Endothelial cell of umbilical vein (primary cell): ENCODE data around the gene MMP8. TPM values are rescaled to one million over a fixed set of nuclear protein-coding genes. Genes with fewer than 3 reads are reported as not detected.

Experiments
- BruUV-seq: library from RNA; stranded (reverse); fragments of 400-500 nt; replicated peaks from 2 replicates; lab custom pipeline; 2021; lab: Mats Ljungman, UMichigan
- CTCF ChIA-PET: fragments of 300-600, 350-600 bp; sonication (Branson Sonifier 250); formaldehyde crosslinking; loops from one replicate; lab custom pipeline; 2021; ENCODE audit warnings: antibody characterized with exemption, inconsistent platforms; lab: Charles Lee
- POLR2A ChIA-PET: fragments of 300-600, 350-600 bp; sonication (Branson Sonifier 250); formaldehyde crosslinking; loops from one replicate; lab custom pipeline; 2021; ENCODE audit warnings: antibody characterized with exemption, inconsistent platforms; lab: Charles Lee
- DNase-seq: peaks from one replicate; pipeline ENCODE4 v3.0.0-alpha.2; 2011; ENCODE audit warnings: low read depth, low spot score
- FAIRE-seq: peaks from 2 replicates; lab custom pipeline; 2011; peaks lifted over from hg19 to GRCh38; lab: Jason Lieb, UNC
- H2AFZ ChIP-seq: 2 replicates; pipeline ENCODE4 v1.6.0; 2012; ENCODE audit warnings: low read depth, low read length, control low read depth, inconsistent platforms
- H3K27ac ChIP-seq: 2 replicates; pipeline ENCODE4 v1.5.1; 2011; ENCODE audit warnings: low read depth, mild to moderate bottlenecking, control low read depth, low read length, moderate library complexity; ENCODE audit not compliant: insufficient read depth
- H3K27me3 ChIP-seq, 2 experiments: 2 replicates each; pipeline versions ENCODE4 v1.6.0 to v1.6.1; 2011; ENCODE audit warnings: low read length in 2 of 2, mixed read lengths in 1 of 2; ENCODE audit not compliant: control insufficient read depth in 2 of 2, insufficient read depth in 2 of 2
- H3K36me3 ChIP-seq, 2 experiments: 2 replicates in 1 of 2; 3 replicates in 1 of 2; pipeline ENCODE4 v1.5.1; 2011; ENCODE audit warnings: low read length in 2 of 2, mild to moderate bottlenecking in 1 of 2, moderate library complexity in 1 of 2; ENCODE audit not compliant: control insufficient read depth in 2 of 2, insufficient read depth in 2 of 2; ENCODE audit errors: extremely low read depth in 1 of 2
- H3K4me1 ChIP-seq: 3 replicates; pipeline ENCODE4 v1.5.1; 2011; ENCODE audit warnings: mild to moderate bottlenecking, low read length; ENCODE audit not compliant: control insufficient read depth, insufficient read depth; ENCODE audit errors: extremely low read depth
- H3K4me2 ChIP-seq: 2 replicates; pipeline ENCODE4 v1.6.1; 2011; ENCODE audit warnings: low read length, control low read depth, mixed read lengths; ENCODE audit not compliant: insufficient read depth
- H3K4me3 ChIP-seq, 3 experiments: fragments of 200-600 bp in 1 of 3; sonication (generic), shearing (Covaris generic) in 1 of 3; replicated peaks in 1 of 3; 2 replicates each; pipeline ENCODE4 v1.5.1; 2011 to 2016; ENCODE audit warnings: control low read depth in 3 of 3, low read length in 3 of 3, mild to moderate bottlenecking in 2 of 3, inconsistent platforms in 1 of 3, low read depth in 1 of 3, moderate library complexity in 1 of 3; ENCODE audit not compliant: insufficient read depth in 1 of 3
- H3K79me2 ChIP-seq: 2 replicates; pipeline ENCODE4 v1.6.0; 2012; ENCODE audit warnings: low read length, inconsistent platforms; ENCODE audit not compliant: control insufficient read depth, insufficient read depth
- H3K9ac ChIP-seq: replicated peaks from 2 replicates; pipeline ENCODE3; 2011; ENCODE audit warnings: low read length, control low read depth; ENCODE audit not compliant: insufficient read depth; ENCODE audit errors: extremely low read depth
- H3K9me1 ChIP-seq: replicated peaks from 3 replicates; pipeline ENCODE4 v1.6.0; 2011; ENCODE audit warnings: mild to moderate bottlenecking, low read length; ENCODE audit not compliant: control insufficient read depth, insufficient read depth; ENCODE audit errors: extremely low read depth
- H3K9me3 ChIP-seq: replicated peaks from 2 replicates; pipeline ENCODE4 v1.5.1; 2012; ENCODE audit warnings: low read length, inconsistent platforms; ENCODE audit not compliant: control insufficient read depth, insufficient read depth
- H4K20me1 ChIP-seq: replicated peaks from 2 replicates; pipeline ENCODE3; 2011; ENCODE audit warnings: mild to moderate bottlenecking, low read length; ENCODE audit not compliant: control insufficient read depth, insufficient read depth; ENCODE audit errors: extremely low read depth
- CTCF ChIP-seq, 2 donors: IDR thresholded peaks; 1 replicate in 1 of 2; 2 replicates in 1 of 2; pipeline ENCODE4 v1.5.1; 2011; ENCODE audit warnings: low read length in 2 of 2, mild to moderate bottlenecking in 2 of 2, moderate library complexity in 2 of 2, control low read depth in 1 of 2, inconsistent platforms in 1 of 2, low read depth in 1 of 2; ENCODE audit not compliant: insufficient read depth in 1 of 2; ENCODE audit errors: extremely low read depth in 1 of 2
- EZH2 ChIP-seq: IDR thresholded peaks from 2 replicates; pipeline ENCODE4 v1.6.1; 2012; ENCODE audit warnings: borderline replicate concordance, low read depth, mild to moderate bottlenecking, moderate library complexity, low read length, inconsistent platforms; ENCODE audit not compliant: severe bottlenecking
- FOS ChIP-seq: IDR thresholded peaks from 2 replicates; pipeline ENCODE4 v1.6.1; 2011; ENCODE audit warnings: mild to moderate bottlenecking, low read length, moderate library complexity, borderline replicate concordance; ENCODE audit not compliant: insufficient read depth
- GATA2 ChIP-seq: IDR thresholded peaks from 2 replicates; pipeline ENCODE4 v1.7.0; 2011; ENCODE audit warnings: low read depth, mild to moderate bottlenecking, moderate library complexity, mixed read lengths, low read length; ENCODE audit not compliant: insufficient read length, insufficient read depth
- JUN ChIP-seq: IDR thresholded peaks from 2 replicates; pipeline ENCODE4 v1.6.1; 2011; ENCODE audit warnings: borderline replicate concordance, low read depth; ENCODE audit not compliant: insufficient read length, insufficient read depth
- MAX ChIP-seq: IDR thresholded peaks from 2 replicates; pipeline ENCODE4 v1.6.1; 2011; ENCODE audit not compliant: insufficient read depth, insufficient read length
- MYC ChIP-seq: IDR thresholded peaks from one replicate; pipeline ENCODE4 v1.6.1; 2011; ENCODE audit warnings: mild to moderate bottlenecking, low read depth, low read length
- POLR2A ChIP-seq: IDR thresholded peaks from 2 replicates; pipeline ENCODE4 v1.6.1; 2012; ENCODE audit warnings: low read depth, mild to moderate bottlenecking, control low read depth, low read length
- POLR2AphosphoS5 ChIP-seq: IDR thresholded peaks from 2 replicates; pipeline ENCODE4 v1.6.1; 2012; ENCODE audit warnings: low read depth, mild to moderate bottlenecking, control low read depth, low read length, moderate library complexity; ENCODE audit not compliant: insufficient read depth
- dilution Hi-C: fragments of 300-500 bp; cut with MboI; formaldehyde crosslinking; loops from one replicate; pipeline ENCODE4 v1.15.0; 2019; ENCODE audit warnings: low sequenced_read_pairs; ENCODE audit not compliant: extremely low pct_ligation_motif_present
- intact Hi-C: fragments of 100-400 bp; cut with micrococcal nuclease; formaldehyde crosslinking; loops from one replicate; pipeline ENCODE4 v1.10.0; 2022
- polyA plus RNA-seq, 4 experiments: library from polyadenylated mRNA; depleted of rRNA in 3 of 4; stranded (reverse) in 3 of 4; unstranded in 1 of 4; fragments of >200 nt; gene quantifications; 2 replicates each; pipeline versions ENCODE4 v1.2.1 to v1.2.3, GENCODE V29; 2011 to 2012; ENCODE audit warnings: missing spikeins in 1 of 4
- total RNA-seq: library from RNA; stranded (reverse); gene quantifications from 2 replicates; pipeline ENCODE4 v1.2.3, GENCODE V29; 2021

MMP8 gene
- total and polyA plus RNA-seq, 2 donors (not counting 3 experiments of a cell fraction or from before 2014, with no cell fraction given): not detected

- DNase-seq (no peak), FAIRE-seq (no peak)
- H3K4me3 ChIP-seq: no peak overlapping the region
- H2AFZ ChIP-seq: no peak overlapping the region
- H3K36me3 ChIP-seq: no peaks in the 10 kb centered on the region
- no peak for TF ChIP-seq JUN
- no peak for TF ChIP-seq POLR2A
- TF ChIP-seq CTCF (IDR thresholded peaks at IDR 0.05; ENCODE audit: extremely low read depth in 1 of 2, insufficient read depth in 1 of 2, low read depth in 1 of 2, low read length in 2 of 2): no peak
- no peak for TF ChIP-seq FOS
- TF ChIP-seq MYC: no peak
- no peak for TF ChIP-seq POLR2AphosphoS5
- no peak for TF ChIP-seq MAX
- no peak for TF ChIP-seq GATA2
- TF ChIP-seq EZH2: no peak
- BruUV-seq: no TSS peak
- H3K4me1 ChIP-seq: no peaks in the 10 kb centered on the region
- intact Hi-C loops (no loop called here), dilution Hi-C loops (no loop called here)
- no peaks in the 10 kb centered on the region for H3K9me1 ChIP-seq
- no peak overlapping the region for H3K9ac ChIP-seq
- POLR2A ChIA-PET: no interaction called here
- H4K20me1 ChIP-seq: no peaks in the 10 kb centered on the region
- no peaks in the 10 kb centered on the region for H3K79me2 ChIP-seq
- no peaks in the 10 kb centered on the region for H3K9me3 ChIP-seq
- peaks cover 0 to 4% of the 10 kb centered on the region in 2 experiments for H3K27me3 ChIP-seq
- no peak overlapping the region for H3K27ac ChIP-seq
- CTCF ChIA-PET: interaction anchor here (1.0 to 1.6 kb wide), 4 partner anchors 15 to 95 kb away, joined by 3 to 5 read pairs (median 3); partner anchors contain the start of gene MMP10
- no peak overlapping the region for H3K4me2 ChIP-seq
Observed at GRCh38 chr11:102685338-102685737, 39.4 kb downstream of the MMP8 start.
